Activated CD8-positive, alpha-beta memory T cell treated with anti-CD3 and anti-CD28 coated beads for 4 hours (primary cell): ENCODE data around the gene CACNG8.

Source experiments
- DNase-seq, 2 donors: peaks; one replicate each; pipeline ENCODE4 v3.0.0-alpha.2; 2020; ENCODE audit warnings: low read depth in 2 of 2

Gene CACNG8

DNA sequence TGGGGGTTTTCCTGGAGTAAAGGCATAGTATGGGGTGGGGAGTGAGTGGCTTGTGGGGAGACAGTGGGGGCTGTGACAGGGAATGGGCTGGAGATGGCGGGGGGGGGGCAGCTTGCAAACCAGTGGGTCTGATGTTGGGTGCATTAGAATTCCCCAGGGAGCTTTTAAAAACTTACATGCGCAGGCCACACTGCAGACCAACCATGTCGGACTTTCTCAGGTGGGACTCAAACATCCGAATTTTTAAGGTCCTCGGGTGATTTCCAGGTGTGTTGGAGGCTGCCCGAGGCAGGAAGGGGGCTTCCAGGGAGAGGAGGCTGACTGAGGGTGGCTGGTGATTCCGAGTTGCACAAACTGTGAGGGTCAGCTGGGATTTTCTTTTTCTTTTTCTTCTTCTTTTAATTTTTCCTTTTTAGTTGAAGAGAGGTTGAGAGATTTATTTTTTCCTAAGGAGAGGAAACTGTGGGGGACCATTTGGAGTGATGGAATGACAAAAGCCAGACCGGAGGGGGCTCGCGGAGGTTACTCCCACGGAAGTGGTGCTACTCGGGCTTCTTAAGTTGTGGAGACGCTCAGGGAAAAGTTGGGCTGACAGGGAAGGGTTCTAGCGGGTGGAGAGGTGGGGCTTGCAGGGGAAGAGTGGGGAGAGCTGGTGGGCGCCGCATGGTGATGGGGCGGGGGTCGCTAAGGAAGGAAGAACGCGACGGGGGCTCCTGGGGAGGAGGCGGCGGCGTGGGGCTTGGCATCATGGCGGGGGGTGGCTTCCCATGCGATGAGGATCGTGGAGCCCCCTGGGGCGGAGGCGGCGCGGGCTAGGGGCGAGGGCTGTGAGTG, 997 bp upstream of the CACNG8 start:
- DNase-seq: no peak

DNA sequence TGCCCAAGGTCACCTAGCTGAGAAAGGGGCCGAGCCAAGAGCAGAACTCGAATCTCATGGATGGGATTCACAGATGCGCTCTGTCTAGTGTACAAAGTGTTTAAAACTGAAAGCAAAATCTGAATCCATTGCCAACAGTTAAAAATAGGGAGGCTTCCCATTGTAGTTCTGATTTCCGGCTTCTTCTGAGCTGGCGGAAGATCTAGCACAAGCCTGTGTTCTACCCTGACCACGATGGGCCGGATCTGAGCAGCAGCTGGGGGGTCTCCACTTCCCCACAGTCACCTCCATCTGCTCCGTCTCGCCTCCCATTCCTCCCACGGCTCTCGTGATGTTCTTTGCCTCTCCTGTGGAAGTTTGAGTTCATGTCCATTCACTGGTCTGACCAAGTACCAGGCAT, 2.4 kb downstream of the CACNG8 start:
- DNase-seq: no peak

DNA sequence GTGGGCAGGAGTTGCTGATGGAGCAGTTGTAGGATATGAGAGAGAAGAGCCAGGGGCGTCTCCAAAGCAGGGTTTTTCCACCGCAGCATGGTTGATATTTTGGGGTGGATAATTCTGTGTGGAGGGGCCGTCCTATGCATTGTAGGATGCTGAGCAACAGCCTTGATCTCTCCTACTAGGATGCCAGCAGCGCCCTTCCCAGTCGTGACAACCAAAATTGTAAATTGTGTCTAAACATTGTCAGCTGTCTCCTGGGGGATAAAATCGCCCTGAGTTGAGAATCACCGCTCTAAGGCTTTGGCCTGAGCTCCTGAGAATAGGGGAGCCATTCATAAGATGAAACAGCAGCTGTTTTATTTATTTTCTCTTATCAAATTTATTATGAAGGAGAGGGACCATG, 4.2 kb downstream of the CACNG8 start:
- DNase-seq: no peak

DNA sequence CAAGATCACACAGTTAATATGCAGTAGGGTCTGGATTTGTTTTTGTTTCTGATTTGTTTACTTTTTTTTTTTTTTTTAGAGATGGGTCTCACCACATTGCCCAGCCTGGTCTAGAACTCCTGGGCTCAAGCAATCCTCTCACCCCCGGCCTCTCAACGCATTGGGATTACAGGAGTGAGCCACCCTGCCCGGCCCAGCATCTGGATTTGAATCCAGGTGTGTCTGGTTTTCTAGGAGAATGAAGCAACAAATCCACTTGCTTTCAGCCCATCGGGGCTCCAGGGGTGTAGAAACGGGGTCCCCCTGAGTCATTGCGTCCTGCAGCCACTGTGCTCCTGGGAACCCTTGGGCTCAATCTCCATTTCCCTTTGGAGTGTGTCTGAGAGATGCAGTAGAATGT, 6.6 kb downstream of the CACNG8 start:
- DNase-seq: no peak

DNA sequence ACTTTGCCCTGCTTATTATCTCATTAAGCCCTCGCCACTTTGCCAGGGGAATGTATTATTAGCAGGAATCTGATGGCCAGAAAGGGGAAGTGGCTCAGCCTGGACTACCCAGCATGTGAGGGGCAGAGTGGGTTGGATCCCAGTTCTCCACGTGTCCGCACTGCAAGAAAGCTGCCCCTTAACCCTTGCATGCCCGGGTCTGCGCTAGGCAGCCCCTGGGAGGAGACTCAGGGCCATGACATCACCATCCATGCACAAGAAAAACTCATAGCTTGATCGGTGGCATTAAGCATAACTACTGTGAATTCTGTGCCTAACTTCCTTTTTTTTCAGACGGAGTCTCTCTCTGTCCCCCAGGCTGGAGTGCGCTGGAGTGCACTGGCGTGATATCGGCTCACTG, 8.9 kb downstream of the CACNG8 start:
- DNase-seq: no peak

DNA sequence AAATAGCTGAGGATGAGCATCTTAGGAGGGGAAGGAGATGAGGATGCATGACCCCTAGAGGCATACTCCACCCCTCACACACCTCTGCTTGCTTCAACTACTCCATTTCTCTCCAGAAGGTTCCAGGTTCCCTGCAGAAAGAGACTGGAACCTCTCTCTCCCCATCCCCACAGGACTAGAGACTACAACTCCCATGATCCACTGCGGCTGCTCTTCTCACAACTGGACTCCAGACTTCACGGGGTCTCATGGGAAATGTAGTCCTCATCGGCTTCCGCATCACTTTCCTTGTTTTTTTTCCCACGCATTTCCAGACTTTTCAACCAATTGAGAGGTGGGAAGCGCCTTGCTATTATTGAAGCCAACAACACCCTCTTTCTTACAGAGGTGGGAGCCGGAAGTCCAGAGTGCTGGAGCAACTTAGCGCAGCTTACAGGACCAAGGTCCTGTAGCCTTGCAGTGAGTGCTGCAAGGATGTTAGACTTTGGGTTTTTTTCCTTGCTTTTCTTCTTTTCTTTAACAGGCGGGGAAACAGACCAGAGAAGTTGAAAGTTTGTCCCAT, 14.8 kb downstream of the CACNG8 start:
- peak; percentile 12 to 25 for DNase-seq

DNA sequence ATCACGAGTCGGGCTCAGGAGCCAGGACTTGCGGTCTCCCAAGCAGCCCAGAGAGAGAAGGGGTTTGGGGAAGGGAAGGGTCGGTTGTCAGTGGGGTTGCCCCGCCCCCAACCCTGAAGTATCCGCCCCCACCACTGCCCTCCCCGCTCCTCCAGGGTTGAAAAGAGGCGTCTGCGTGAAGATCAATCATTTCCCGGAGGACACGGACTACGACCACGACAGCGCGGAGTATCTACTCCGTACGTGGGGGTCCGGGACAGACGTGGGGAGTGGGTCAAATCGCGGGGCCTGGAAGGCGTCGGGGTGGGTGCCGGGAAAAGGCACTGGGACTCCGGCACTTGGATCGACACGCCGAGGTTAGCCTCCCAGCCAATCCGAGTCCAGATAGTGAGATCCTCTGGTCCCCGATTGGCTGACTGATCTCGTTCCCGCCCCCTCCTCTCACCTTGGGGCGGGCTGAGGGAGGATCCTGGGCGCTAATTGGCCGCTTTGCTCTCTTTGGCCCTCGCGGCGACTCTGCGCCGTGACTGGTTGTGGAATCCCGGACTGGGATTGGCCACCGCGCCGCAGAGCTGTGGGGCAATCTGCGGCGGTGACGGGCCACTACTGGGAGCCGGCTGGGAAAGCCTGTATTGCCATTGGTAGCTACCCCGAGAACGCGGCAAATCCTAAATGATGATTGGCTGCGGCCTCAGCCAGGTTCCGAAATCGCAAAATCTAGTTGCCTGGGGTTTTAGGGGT, 15.4 kb downstream of the CACNG8 start:
- no peak for DNase-seq

DNA sequence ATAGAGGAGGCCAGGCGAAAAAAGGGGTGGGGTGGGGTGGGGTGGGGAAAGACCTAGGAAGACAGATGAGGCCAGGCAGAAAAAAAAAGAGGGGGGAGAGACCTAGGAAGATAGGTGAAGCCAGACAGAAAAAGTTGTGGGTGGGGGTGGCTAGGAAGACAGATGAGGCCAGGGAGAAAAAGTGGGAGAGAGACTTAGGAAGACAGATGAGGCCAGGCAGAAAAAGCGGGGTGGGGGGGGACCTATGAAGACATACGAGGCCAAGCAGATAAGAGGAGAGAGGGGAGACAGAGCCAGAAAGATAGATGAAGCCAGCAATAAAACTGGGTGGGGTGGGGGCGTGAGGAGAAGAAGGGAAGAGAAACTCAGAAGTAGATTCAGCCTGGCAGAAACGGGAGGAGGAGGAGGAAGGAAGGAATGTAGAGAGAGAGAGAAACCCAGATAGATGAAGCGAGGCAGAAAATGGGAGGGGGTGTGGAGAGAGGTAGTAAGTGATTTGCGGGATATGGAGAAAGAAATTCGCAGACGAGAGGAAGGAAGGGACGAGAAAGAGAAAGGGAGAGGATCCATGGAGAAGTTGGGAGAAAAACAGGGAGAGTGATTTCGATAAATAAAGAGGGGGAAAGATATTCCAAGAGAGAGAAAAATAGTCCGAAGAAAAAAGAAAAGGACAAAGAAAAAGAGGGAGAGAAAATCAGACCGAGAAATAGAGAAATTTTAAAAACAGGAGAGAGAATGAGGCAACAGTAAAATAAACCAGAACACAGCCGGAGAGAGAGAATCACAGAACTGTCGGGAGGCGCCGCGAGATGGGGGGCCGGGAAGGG, 16.5 kb downstream of the CACNG8 start:
- no peak for DNase-seq

DNA sequence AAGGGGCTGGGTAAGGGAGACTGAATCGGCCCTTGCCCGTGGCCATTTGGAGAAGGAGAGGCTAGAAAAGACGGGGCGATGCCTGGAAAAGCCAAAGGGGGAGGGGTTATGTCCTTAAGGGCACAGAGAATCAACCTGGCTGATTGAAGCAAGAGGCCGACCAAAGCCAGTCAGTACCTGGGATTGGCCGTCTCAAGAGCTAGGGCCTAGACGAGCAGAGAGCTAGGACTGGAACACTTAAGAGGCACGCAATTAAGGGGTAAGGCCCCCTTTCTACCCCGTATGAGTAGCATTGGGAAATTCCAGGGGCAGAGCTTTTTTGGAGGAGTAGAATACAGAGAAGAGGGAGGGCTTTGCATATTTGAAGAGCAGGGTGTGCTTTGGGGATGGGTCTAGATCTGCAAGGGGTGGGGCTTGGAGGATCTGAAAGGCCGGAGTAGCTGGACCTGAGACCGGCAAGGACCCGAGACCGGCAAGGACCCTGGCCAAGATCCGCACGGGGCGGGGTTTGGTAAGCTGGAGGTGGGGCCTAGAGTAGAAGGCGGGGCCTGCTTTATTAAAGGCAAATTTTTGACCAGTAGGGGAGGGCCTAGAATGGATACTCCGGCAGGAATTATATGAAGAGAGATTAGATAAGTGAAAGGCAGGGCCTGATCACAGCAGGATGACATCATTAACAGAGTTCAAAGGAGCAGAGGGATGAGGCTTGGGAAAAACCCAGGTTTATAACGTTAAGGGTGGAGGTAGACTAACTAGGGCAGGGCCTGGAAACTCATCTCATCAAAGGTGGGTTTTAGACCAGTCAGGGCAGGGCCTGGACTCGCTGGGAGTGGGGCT, 18.0 kb downstream of the CACNG8 start:
- no peak for DNase-seq

DNA sequence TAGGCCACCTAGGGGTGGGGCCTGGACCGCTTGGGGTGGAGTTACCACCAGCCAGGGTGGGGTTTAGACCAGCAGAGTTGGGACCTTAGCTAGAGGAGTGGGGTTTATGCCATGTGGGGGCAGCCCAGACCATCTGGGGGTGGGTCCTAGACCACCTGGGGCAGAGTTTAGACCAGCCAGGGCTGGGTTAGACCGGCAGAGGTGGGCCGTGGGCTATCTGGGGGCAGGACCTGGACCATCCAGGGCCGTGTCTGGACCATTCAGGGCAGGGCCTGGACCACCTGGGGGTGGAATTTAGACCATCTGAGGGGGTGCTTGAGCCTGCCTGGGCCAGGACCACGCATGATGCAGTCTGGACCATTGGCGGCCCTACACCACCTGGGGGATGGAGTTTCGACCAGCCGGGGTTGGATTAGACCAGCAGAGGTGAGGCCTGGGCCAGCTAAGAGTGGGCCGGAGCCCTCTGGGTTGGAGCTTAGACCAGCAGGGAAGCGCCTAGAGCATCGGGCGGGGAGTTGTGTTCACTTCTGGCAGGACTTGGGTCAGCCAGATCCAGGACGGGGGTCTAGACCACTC, 18.7 kb downstream of the CACNG8 start:
- DNase-seq: no peak

DNA sequence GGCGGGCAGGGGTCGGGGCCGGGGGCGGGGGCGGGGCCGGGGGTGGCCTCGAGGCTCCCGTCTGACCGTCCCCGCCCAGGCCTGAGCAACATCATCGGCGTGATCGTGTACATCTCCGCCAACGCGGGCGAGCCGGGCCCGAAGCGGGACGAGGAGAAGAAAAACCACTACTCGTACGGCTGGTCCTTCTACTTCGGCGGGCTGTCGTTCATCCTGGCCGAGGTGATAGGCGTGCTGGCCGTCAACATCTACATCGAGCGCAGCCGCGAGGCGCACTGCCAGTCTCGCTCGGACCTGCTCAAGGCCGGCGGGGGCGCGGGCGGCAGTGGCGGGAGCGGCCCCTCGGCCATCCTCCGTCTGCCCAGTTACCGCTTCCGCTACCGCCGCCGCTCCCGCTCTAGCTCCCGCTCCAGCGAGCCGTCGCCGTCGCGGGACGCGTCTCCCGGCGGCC, 19.3 kb downstream of the CACNG8 start:
- DNase-seq: no peak

DNA sequence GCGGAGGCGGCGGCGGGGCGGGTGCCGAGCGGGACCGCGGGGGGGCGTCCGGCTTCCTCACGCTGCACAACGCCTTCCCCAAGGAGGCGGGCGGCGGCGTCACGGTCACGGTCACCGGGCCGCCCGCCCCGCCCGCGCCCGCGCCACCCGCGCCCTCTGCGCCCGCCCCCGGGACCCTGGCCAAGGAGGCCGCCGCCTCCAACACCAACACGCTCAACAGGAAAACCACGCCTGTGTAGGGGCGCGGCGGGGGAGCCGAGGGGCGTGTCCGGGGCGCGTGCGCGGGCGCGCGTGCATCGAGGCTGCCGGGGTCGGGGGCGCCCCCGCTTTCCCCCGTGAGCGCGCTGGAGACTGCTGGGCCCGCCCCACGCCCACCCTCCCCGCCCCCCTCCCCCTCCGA, 19.9 kb downstream of the CACNG8 start:
- DNase-seq: no peak

DNA sequence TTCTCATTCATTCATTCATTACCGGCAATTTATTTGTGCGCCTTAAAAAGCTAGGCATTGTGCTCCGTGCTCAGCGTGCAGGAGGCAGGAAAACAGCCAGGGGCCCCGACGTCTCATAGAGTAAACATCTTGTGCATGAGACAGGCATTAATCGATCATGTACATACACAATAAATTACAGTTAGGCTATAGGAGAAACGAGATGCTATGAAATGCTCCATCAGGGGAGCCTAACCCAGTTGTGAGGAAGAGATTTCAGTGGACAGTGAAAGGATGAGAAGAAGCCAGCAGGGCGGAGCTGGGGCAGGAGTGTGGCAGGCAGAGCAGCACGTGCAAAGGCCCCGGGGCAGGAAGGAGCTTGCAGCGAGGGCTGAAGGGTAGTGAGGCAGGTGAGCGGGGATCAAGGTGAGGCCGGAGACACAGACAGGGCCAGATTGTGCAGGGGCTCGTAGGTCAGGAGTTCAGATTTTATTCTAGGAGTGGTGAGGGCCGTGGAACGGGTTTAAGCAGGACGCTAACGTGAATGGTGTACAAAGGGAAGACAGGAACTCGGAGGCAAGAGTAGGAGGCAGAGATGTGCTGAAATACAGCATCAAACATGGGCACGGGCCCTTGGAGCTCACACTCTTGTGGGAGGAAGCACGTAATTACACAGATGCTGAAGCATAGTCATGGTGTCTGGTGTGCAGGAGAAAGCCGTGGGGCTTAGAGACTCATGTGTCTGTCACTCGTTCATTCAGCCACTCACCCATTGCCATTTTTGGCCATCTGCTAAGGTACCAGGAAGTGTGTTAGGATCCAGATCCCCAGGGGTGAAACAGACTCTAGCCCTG, 20.9 kb downstream of the CACNG8 start:
- no peak for DNase-seq

DNA sequence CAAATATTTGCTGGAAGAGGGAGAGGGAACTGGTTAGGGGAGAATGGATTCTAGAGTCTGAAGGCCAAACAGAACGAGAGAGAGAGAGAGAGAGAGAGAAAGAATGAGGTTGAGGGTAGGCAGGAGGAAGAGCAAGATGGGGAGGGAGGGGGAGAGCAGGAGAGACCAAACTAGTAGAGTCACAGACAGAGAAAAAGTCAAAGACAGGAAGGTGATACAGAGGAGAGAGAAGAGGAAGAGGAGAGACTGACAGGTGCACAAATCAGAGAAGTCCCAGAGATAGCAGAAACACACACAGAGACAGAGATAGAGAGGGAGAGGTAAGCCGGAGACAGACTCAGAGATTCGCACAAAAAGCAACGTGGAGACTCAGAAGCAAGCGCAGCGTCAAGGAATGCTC, 23.1 kb downstream of the CACNG8 start:
- no peak for DNase-seq

DNA sequence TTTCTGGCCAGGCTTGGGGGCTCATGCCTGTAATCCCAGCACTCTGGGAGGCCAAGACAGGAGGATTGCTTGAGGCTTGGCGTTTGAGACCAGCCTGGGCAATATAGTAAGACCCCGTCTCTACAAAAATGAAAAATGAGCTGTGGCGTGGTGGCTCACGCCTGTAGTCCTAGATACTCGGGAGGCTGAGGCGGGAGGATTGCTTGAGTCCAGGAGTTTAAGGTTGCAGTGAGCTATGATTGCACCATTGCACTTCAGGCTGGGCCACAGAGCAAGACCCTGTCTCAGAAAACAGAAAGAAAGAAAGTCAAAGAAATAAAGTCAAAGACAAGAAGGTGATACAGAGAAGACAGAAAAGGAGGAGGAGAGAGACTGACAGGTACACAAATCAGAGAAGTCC, 26.2 kb downstream of the CACNG8 start:
- no peak for DNase-seq

DNA sequence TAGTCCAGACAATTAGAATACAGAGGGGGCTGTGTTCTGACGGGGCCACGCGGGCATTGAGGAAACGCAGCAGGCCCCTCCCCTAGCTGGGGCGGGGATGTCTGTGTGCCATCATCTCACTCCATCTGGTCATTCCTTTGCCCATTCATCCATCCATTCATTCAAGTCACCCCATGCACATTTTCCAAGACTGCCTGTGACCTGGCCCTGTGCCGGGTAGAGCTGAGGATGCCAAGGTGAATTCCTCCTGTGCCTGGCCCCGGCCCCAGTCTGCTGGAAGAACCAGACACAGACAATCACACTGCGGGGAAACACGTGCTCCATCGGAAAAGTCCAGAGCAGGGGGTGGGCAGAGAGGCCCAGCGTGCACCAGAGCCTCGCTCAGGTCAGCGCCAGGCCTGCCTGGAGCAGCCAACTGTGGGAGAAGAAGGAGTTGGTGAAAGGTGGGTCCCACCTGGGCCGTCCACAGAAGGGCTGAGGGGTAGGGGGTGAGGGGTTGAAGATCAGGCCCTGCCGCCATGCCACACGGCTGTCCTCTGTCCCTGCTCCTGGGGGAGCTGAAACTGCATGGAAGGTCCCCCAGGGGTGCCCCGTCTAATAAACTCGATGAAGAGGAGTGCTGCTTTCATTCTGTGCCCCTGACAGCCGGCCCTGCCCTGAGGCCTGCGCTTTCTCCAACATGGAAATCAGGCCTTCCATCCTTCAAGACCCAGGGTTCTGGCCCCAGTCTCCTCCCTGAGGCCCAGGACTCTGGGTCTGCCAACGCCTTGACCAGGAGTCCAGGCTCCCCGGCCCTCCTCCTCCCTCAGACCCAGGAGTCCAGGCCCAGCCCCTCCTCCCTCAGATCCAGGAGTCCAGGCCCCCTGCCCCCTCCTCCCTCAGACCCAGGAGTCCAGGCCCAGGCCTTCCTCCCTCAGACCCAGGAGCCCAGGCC, 27.1 kb downstream of the CACNG8 start:
- DNase-seq: no peak

DNA sequence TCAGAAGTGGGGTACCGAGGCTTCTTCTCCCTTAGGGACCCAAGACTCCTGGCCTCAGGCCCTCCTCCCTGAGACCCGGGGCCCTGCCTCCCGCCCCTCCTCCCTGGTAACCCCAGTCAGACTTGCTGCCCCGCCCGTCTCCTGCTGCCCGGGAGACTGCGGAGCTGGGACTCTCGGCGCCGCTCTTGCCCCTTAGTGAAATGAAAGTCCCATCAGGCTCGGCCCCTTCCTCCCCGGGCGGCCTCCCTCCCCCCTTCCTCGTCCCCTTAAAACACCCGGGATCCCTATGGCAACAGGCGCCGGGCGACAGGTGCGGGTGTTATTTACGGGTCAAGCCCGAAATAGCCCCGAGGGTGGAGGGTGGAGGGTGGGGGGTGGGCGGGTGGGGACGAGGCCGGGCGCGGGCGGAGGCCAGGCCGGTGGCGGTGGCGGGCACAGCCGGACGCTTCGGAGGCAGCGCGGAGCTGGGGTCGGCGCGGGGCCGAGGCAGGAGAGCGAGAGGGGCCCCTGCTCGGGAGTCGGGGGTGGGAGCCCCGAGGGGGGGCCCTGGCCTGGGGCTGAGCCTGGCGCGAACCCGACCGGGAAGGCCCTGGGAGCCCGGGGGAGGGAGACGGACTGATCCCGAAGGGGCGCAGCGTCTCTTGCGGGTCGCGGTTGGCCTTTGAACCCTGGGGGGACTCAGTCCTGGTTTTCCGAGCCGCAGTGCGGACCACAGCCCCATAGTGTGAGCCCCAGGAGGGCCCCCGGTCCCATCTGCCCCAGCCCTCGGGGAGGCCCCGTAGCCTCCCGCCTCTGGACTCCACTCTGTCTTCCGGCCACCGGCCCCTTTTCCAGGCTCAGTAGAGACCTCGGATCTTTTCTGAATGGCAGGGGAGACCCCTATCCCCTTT, 28.7 kb downstream of the CACNG8 start, which contains the start of gene CACNG6:
Gene CACNG6, plus strand, starts transcription at position 414 of the 890 bp plus-strand sequence. CDS start 1,241 bp downstream, outside the sequence.
- no peak for DNase-seq

DNA sequence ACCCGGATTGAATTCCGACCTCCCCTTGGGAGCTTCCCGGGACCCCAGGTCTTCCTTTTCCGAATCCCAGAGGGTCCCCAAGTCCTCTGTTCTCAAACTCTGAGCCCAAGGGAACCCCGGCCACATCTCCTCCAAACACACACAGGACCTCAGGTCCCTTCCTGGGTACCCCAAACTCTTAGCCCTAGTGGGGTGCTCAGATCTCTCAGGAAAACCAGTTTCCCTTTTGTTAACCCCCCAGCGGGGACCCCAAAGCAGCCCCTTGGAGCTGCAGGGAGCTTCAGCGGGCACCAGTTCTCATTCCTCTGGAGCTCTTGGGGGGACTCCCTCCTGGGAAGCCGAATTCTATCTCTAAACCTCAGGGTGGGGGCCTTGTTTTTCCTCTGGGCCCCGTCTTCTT, 29.5 kb downstream of the CACNG8 start:
- DNase-seq: no peak
